Caco-2 (cell line): ENCODE results near the gene PTPN23. TPM values are rescaled to one million over a fixed set of nuclear protein-coding genes. Genes with fewer than 3 reads are reported as not detected.
A peak's percentile ranks its signal among the peaks of the same experiment; 100 is the strongest.

Experiments used
- BruUV-seq: library from RNA; stranded (reverse); fragments of 400-500 nt; replicated peaks from 2 replicates; lab custom pipeline; 2021; lab: Mats Ljungman, UMichigan
- CTCF ChIA-PET: fragments of 300-600 bp; sonication (Branson Sonifier 250); formaldehyde crosslinking; loops from one replicate; lab custom pipeline; 2022; ENCODE audit warnings: antibody characterized with exemption; lab: Charles Lee
- POLR2A ChIA-PET: fragments of 300-600 bp; sonication (Branson Sonifier 250); formaldehyde crosslinking; loops from one replicate; lab custom pipeline; 2022; ENCODE audit warnings: antibody characterized with exemption; lab: Charles Lee
- DNase-seq, 2 experiments: peaks; one replicate each; pipeline versions ENCODE4 v3.0.0 to v3.0.0-alpha.2; 2020 to 2022
- H3K27me3 ChIP-seq: replicated peaks from 2 replicates; pipeline ENCODE4 v1.6.0; 2011; ENCODE audit warnings: low read length; ENCODE audit not compliant: control insufficient read depth, insufficient read depth
- H3K36me3 ChIP-seq: 2 replicates; pipeline ENCODE4 v1.5.1; 2011; ENCODE audit warnings: low read length; ENCODE audit not compliant: control insufficient read depth, insufficient read depth
- H3K4me1 ChIP-seq: fragments of 250-450 bp; sonication (Bioruptor Pico); 2 replicates; pipeline ENCODE4 v1.5.1; 2020; ENCODE audit warnings: mild to moderate bottlenecking
- H3K4me3 ChIP-seq: 2 replicates; pipeline ENCODE4 v1.5.1; 2011; ENCODE audit warnings: low read depth, mild to moderate bottlenecking, control low read depth, low read length
- H3K9me3 ChIP-seq: fragments of 250-450 bp; sonication (Bioruptor Pico); 2 replicates; pipeline ENCODE4 v1.5.1; 2020; ENCODE audit warnings: mild to moderate bottlenecking, moderate library complexity
- H3K27ac Mint-ChIP-seq: one replicate; pipeline ENCODE4 v1.8.0; 2022; ENCODE audit warnings: mixed read lengths; ENCODE audit not compliant: unreplicated experiment
- H3K27me3 Mint-ChIP-seq: one replicate; pipeline ENCODE4 v1.8.0; 2022; ENCODE audit warnings: mixed read lengths; ENCODE audit not compliant: insufficient read depth, unreplicated experiment
- H3K36me3 Mint-ChIP-seq: one replicate; pipeline ENCODE4 v1.8.0; 2022; ENCODE audit warnings: mild to moderate bottlenecking, mixed read lengths; ENCODE audit not compliant: insufficient read depth, unreplicated experiment
- H3K4me1 Mint-ChIP-seq: one replicate; pipeline ENCODE4 v1.8.0; 2022; ENCODE audit warnings: low read depth, mixed read lengths; ENCODE audit not compliant: unreplicated experiment
- H3K4me3 Mint-ChIP-seq: one replicate; pipeline ENCODE4 v1.8.0; 2022; ENCODE audit warnings: mild to moderate bottlenecking, moderate library complexity, mixed read lengths; ENCODE audit not compliant: unreplicated experiment
- H3K9me3 Mint-ChIP-seq: one replicate; pipeline ENCODE4 v1.8.0; 2022; ENCODE audit warnings: mixed read lengths; ENCODE audit not compliant: unreplicated experiment
- intact Hi-C: fragments of 100-400 bp; cut with micrococcal nuclease; formaldehyde crosslinking; loops from one replicate; pipeline ENCODE4 v1.10.0; 2022; ENCODE audit not compliant: unreplicated experiment
- total RNA-seq: library from RNA; stranded (reverse); gene quantifications from 2 replicates; pipeline ENCODE4 v1.2.3, GENCODE V29; 2022
- TF ChIP-seq, protein P1 (sequence below), 2 experiments: fragments of 200-600 bp in 1 of 2; IDR thresholded peaks; 1 replicate in 1 of 2; 2 replicates in 1 of 2; pipeline versions ENCODE4 v1.5.1 to v1.8.0; 2011 to 2022; ENCODE audit warnings: antibody characterized with exemption in 1 of 2, control low read depth in 1 of 2, inconsistent platforms in 1 of 2, low read depth in 1 of 2, low read length in 1 of 2, mild to moderate bottlenecking in 1 of 2, moderate library complexity in 1 of 2; ENCODE audit not compliant: insufficient read depth in 1 of 2, severe bottlenecking in 1 of 2, unreplicated experiment in 1 of 2

Gene PTPN23
- total RNA-seq, 1 experiment from 2014 or later: 49.6 TPM

DNA sequence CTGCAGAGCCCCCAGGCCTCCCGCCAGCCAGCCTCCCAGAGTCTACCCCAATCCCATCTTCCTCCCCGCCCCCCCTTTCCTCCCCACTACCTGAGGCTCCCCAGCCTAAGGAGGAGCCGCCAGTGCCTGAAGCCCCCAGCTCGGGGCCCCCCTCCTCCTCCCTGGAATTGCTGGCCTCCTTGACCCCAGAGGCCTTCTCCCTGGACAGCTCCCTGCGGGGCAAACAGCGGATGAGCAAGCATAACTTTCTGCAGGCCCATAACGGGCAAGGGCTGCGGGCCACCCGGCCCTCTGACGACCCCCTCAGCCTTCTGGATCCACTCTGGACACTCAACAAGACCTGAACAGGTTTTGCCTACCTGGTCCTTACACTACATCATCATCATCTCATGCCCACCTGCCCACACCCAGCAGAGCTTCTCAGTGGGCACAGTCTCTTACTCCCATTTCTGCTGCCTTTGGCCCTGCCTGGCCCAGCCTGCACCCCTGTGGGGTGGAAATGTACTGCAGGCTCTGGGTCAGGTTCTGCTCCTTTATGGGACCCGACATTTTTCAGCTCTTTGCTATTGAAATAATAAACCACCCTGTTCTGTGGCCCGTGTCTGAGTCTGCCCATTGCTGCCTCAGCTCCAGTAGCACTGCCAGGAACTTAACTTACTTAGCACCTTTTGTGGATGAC is 32.2 kb downstream of the PTPN23 start:
- peaks cover 1% of the 10 kb centered on the region for H3K36me3 ChIP-seq
- H3K27me3 Mint-ChIP-seq: no peaks in the 10 kb centered on the region
- H3K27ac Mint-ChIP-seq: peak overlapping the region; percentile 81
- no peaks in the 10 kb centered on the region for H3K27me3 ChIP-seq
- H3K36me3 Mint-ChIP-seq: peaks cover 70% of the 10 kb centered on the region
- BruUV-seq: TSS peak; percentile 43
- no peak overlapping the region for H3K4me3 ChIP-seq
- H3K4me3 Mint-ChIP-seq: peak overlapping the region; percentile 45
- intact Hi-C loops: no loop called here
- TF ChIP-seq, protein P1, sequence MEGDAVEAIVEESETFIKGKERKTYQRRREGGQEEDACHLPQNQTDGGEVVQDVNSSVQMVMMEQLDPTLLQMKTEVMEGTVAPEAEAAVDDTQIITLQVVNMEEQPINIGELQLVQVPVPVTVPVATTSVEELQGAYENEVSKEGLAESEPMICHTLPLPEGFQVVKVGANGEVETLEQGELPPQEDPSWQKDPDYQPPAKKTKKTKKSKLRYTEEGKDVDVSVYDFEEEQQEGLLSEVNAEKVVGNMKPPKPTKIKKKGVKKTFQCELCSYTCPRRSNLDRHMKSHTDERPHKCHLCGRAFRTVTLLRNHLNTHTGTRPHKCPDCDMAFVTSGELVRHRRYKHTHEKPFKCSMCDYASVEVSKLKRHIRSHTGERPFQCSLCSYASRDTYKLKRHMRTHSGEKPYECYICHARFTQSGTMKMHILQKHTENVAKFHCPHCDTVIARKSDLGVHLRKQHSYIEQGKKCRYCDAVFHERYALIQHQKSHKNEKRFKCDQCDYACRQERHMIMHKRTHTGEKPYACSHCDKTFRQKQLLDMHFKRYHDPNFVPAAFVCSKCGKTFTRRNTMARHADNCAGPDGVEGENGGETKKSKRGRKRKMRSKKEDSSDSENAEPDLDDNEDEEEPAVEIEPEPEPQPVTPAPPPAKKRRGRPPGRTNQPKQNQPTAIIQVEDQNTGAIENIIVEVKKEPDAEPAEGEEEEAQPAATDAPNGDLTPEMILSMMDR (IDR thresholded peaks at IDR 0.05; ENCODE audit: insufficient read depth in 1 of 2, low read depth in 1 of 2, low read length in 1 of 2, severe bottlenecking in 1 of 2, unreplicated experiment in 1 of 2): no peak
- H3K4me1 Mint-ChIP-seq: peaks cover 6% of the 10 kb centered on the region
- no peak for DNase-seq
- POLR2A ChIA-PET: interaction anchor here (0.6 kb wide), 1 partner anchor 8 kb away, joined by 3 read pairs; no protein-coding TSS in a partner anchor
- CTCF ChIA-PET: interaction anchor here (0.6 kb wide), 1 partner anchor 19 kb away, joined by 3 read pairs; no protein-coding TSS in a partner anchor
- no peaks in the 10 kb centered on the region for H3K9me3 ChIP-seq
- H3K4me1 ChIP-seq: peaks cover 4% of the 10 kb centered on the region; the same call in 1 of the 2 replicates
- no peaks in the 10 kb centered on the region for H3K9me3 Mint-ChIP-seq

DNA sequence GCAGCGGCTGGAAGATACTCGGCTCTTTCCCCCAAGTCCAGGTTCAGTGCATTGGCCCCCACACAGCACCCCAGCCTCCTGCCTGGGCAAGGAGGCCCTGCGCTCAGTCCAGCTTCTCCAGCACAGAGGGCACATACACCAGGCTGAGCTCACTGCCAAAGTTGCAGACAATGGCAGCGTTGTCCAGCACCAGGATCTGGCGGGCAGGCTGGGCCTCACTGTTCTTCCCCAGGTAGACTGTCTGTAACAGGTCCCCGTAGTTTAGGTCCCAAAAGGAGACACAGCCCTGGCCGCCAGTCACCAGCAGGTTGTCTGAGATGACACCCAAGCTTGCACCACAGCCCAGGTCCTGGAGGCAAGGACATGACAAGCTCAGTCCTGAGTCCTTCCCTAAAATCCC is 32.9 kb downstream of the PTPN23 start:
- Histone ChIP-seq H3K4me3 (no peak overlapping the region), H3K9me3 (no peaks in the 10 kb centered on the region), H3K27me3 (no peaks in the 10 kb centered on the region), H3K4me1 (peaks cover 4% of the 10 kb centered on the region; the same call in 1 of the 2 replicates), H3K36me3 (peaks cover 1% of the 10 kb centered on the region)
- Mint-ChIP-seq H3K27me3 (no peaks in the 10 kb centered on the region), H3K9me3 (no peaks in the 10 kb centered on the region), H3K27ac (peak overlapping the region; percentile 81), H3K4me1 (peaks cover 6% of the 10 kb centered on the region), H3K4me3 (no peak overlapping the region), H3K36me3 (peaks cover 77% of the 10 kb centered on the region)
- intact Hi-C loops: no loop called here
- BruUV-seq: no TSS peak
- CTCF ChIA-PET: no interaction called here
- TF ChIP-seq, protein P1 (IDR thresholded peaks at IDR 0.05; ENCODE audit: insufficient read depth in 1 of 2, low read depth in 1 of 2, low read length in 1 of 2, severe bottlenecking in 1 of 2, unreplicated experiment in 1 of 2): no peak
- POLR2A ChIA-PET: no interaction called here
- DNase-seq: no peak

DNA sequence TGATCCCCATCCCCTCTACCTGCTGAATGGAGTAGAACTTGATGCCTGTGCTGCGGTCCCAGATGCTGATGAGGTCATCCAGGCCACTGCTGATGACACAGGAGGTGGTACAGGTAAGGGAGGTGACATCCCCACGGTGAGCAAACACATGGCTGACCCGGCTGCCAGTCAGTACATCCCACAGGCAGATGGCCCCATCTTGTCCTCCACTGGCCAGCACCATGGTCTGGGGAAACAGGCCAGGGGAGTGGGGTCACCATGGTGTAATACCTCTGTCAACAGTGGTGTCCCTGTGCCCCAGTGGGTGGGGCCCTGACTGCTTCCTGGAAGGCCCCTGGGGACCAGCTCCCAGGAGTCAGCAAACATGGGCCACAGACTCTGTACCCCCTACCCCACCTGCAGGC is 33.3 kb downstream of the PTPN23 start:
- Histone ChIP-seq H3K4me3 (no peak overlapping the region), H3K27me3 (no peaks in the 10 kb centered on the region), H3K4me1 (peaks cover 4% of the 10 kb centered on the region; the same call in 1 of the 2 replicates), H3K9me3 (no peaks in the 10 kb centered on the region), H3K36me3 (peaks cover 3% of the 10 kb centered on the region)
- Mint-ChIP-seq H3K9me3 (no peaks in the 10 kb centered on the region), H3K4me1 (peaks cover 6% of the 10 kb centered on the region), H3K27ac (peak overlapping the region; percentile 42), H3K27me3 (no peaks in the 10 kb centered on the region), H3K4me3 (no peak overlapping the region), H3K36me3 (peaks cover 81% of the 10 kb centered on the region)
- peak in 1 of 2 experiments; percentile 33 for DNase-seq
- BruUV-seq: TSS peak; percentile 72
- TF ChIP-seq, protein P1 (IDR thresholded peaks at IDR 0.05; ENCODE audit: insufficient read depth in 1 of 2, low read depth in 1 of 2, low read length in 1 of 2, severe bottlenecking in 1 of 2, unreplicated experiment in 1 of 2): no peak
- CTCF ChIA-PET: no interaction called here
- intact Hi-C loops: no loop called here
- POLR2A ChIA-PET: no interaction called here
